Measurements from ENCODE around the gene DCBLD2. TPM values are rescaled to one million over a fixed set of nuclear protein-coding genes. Genes with fewer than 3 reads are reported as not detected.

DCBLD2 gene
- total and polyA plus RNA-seq, 2 of the 13 experiments (the other 11 are each of a cell fraction or from before 2014, with no cell fraction given): 43.8 to 56.9 TPM

Small RNAs within 50 kb of the gene (small RNA-seq; reads per million reads assigned to genes)
- gene RNU6-1263P (ENCODE audit: insufficient read depth in 2 of 3, insufficient read length in 3 of 3, low read depth in 2 of 3, low replicate concordance in 1 of 3) (0 reads per million in 3 experiments), gene RNU6-26P (ENCODE audit: insufficient read depth in 2 of 3, insufficient read length in 3 of 3, low read depth in 2 of 3, low replicate concordance in 1 of 3) (0 to 0.97 (median 0.10) reads per million in 3 experiments)

Other genes with a start within 250 kb of the DCBLD2 start
- gene ST3GAL6, start 138.4 kb downstream of the DCBLD2 start, total RNA-seq (2016; rRNA removed; fragmentation: Illumina TruSeq; extraction: Trizol): 16.3 and 23.2 TPM in 2 replicates
- 11.7 and 17.5 TPM in 2 replicates for gene ST3GAL6, start 138.4 kb downstream of the DCBLD2 start, polyA plus RNA-seq (2011; rRNA removed)

All from HepG2 (cell line).